NCI-H2196 treated with DMSO at 0.1 percent for 48 hours (cell line): ENCODE measurements around the gene ZNF132.
"Not testable (repeated sequence)": the region's sequence is repeated elsewhere in the genome, so short reads cannot be mapped to it uniquely, and the experiment has no call there.

ENCODE experiments used
- DNase-seq: peaks from one replicate; lab custom pipeline; 2025; ENCODE audit not compliant: unreplicated experiment; lab: John Stamatoyannopoulos, UW

Gene ZNF132

DNA sequence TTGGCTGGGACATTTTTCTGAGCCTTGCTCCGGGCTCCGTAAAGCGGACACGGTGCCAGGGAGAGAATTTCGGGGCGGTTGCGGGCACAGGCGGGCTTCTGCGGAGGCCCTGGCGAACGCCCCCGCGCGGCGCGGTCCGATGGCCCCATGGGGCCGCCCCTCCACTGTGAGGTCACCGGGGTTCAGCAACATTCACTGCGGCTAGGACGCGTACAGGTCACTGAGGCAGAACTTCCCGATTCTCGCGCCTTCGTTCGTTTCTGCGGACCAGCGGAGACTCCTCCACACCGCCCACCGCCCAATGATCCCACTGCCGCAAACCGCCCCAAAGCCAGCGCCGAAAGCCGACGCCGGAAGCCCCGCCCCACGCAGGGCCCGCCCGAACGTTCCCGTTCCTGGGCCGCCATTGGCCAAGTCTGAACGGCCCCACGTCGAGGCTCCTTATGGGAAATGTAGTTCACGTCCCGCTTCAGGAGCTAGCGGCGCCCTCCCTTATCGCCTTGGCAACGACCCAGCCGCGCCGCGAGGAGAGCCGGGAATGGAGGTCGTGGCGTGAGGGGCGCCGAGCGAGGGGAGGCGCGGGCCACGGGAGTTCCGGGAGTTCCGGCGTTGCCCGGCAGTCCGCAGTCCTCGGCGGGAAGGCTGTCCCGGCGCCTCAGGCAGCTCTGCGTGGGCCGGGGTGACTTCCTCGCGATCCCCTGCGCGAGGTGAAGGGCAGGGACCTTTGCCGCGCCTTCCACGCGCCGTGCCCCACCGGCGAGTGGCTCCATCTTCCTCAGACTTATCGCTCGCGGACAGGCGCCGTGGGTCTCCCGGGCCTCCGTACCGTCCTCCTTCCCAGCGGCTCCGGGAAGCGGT is 31.6 kb downstream of the ZNF132 start, which contains the start of gene ZNF584:
ZNF584 (plus strand) TSS at position 498 of the 858 bp plus-strand sequence. CDS start 499 bp downstream, outside the sequence.
- peak; percentile 89 for DNase-seq

DNA sequence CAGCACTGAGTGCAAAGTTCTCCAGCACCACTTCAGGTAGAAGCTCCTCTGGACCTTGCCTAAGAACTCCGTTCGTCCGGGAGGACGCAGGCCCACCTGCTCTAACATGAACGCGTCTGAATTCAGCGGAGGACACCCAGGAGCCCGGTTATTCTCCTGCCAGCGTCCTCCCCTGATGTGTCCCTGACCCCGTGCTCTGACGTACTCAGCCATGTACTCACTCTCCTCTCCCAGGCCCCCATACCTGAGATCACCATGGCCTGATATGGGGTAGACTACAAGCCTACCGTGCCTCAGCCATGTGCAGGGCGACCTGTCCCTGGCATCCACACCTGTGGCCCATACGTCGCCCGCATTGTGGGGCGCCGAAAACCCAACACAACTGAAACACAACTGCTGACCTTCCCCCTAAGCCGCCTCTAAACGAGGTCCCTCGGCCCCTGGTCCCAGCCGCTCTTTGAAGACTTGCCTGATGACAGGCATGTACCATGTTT is 32.2 kb downstream of the ZNF132 start:
- DNase-seq, result no peak

DNA sequence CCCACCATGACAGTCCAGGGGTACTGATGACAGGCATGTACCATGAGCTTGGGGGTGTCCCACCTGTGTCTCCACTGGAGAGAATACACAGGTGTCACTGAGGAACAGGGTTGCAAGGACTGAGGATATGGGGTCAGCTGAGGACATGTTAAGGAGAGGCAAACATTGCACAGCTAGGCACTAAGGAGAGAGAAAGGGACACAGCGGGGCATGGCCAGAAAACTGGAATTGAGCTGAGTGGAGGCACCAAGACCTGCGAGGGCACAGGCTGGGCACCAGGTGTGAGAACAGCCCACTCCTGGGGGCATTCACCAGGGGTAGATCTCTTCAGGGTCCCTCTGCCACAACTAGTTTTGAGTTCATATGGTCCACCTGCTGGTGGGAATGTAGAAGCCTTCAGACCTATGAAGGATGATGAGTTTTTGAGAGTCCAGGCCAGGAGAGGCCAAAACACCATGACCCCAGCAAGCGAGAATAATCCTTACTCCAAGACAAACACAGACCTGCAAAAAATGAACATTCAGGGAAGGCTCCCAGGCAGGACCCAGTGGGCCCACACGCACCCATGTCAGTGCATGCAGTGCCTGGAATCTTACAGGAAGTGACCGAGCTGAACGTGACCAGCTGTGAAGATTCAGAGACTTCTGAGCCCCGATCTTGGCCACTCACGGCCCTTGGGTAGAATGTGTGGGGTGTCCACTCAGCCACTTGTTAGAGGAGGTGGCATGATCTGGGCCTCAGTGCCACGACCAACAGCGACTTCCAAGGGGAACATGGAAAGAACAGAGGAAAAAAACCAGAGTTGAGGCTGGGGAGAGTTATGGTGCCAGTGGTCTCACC is 32.9 kb downstream of the ZNF132 start:
- DNase-seq, result no peak

DNA sequence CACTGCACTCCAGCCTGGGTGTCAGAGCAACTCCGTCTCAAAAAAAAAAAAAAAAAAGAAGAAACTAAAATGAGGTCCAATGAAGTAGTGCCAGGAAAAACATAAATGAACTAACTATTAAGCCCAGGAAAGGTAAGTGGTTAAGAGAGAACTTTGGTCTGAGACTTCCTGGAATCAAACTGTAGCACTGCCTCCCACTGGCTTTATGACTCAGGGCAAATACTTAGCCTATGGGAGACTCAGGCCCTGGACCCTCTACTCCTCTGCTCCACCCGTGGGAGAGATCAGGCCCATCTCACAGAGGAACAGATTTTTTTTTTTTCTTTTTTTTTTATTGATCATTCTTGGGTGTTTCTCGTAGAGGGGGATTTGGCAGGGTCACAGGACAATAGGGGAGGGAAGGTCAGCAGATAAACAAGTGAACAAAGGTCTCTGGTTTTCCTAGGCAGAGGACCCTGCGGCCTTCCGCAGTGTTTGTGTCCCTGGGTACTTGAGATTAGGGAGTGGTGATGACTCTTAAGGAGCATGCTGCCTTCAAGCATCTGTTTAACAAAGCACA is 36.0 kb downstream of the ZNF132 start:
- not testable (repeated sequence) for DNase-seq

DNA sequence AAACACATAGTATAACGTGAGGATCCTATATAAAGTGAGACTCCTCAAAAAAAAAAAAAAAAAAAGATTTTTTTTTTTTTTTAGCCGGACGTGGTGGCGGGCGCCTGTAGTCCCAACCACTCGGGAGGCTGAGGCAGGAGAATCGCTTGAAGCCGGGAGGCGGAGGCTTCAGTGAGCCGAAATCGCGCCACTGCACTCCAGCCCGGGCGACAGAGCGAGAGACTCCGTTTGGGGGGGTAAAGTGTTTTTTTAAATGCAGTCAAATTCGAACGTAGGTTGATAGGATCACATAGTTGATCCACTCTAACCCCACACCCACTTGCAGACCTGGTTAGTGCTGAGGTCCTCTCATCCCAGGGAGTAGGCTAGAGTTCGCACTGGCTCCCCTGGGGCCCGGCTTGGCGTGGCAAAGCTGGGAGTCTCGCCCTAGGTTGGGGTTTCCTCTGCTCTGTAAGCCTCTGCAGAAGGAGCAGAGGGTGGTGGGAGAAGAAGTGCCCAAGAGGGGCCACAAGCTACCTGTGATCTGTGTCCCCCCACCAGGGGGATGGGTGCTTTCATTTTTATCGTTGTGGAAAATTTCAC is 38.0 kb downstream of the ZNF132 start:
- DNase-seq, result no peak

DNA sequence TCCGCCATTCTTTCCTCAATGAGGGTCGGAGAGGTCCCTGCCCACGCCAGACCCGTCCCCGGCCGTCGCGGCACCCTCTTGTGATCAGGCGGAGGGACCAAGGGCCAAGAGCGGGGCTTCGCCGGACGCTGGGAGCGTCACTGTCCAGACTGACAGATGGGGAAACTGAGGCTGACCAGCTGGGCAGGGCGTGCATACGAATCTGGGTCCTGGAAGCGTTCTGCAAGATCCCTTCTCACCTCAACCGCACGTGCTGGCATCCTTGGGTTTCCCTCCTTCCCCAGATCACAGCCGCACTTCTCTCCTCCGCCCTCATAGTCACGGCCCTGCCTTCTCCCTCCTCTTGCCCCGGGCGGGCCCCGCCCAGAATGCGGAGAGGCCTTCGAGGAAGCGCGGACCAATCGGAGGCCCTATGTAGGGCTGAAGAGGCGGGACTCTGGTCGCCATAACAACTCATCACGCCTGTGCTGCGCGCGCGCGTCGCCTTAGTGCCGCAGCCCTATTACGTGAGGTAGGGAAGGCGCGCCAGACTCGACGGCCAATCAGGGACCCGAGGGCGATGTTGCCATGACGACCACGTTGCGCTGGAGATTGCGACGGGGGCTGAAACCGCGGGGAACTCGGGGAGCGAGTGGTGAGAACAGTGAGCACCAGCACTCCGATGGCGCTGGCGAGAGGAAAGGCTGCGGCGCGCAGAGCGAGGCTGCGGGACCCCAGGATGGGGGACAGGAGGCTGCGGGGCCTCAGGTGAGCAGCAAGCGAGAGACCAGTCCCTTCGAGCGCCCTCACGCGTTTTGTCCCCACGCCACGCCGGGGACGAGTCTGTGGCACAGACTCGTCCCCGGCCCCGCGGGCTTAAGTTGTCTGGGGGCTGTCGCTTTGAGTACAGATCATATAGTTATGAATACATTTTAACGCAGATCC is 38.8 kb downstream of the ZNF132 start:
- peak; percentile 98 for DNase-seq

DNA sequence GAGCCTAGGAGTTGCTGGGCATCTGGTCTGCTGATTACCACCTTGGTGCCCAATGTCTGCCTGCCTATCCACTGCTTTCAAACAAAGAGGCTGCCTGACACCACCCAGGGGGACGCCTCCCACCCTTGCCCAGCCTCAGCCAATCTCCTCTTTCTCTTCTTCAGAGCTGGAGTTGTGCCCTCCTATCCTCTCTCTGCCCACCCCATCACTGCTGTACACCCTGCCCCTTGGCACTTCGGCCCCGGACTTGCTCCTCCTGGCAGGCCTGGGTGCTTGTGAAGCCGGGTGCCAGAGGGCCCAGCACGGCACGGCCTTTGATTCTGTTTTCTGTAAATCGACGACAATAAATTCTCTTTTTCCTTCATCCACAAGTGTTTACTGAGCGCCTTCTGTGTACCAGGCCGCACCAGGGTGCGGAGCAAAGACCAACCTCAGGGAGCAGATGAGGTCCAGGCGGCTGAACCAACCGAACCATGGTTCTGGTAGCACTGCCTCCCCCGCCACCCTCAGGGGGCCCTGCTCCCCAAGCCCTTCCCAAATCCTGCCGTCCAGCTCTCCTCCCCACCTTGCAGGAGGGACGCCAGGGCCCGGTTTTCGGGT is 39.5 kb downstream of the ZNF132 start:
- DNase-seq, result peak; percentile 46

DNA sequence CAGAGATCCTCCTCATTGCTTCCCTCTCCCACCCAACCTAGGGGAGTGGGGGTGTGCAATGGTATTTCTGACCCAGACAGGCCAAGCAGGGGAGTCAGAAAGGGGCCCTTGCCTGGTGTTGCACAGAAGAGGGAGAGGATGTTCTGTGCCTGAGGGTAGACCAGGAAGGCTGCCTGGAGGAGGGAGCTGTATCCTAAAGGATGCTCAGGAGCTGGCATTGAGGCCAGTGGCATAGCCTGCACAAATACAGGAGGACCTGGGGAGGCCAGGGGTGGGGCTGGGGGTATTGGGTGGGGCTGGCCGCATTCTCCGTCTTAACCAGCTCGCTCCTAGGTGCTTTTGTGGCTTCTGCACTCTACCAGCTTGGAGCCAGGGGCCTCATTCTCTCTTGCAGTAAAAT is 40.0 kb downstream of the ZNF132 start:
- no peak for DNase-seq

DNA sequence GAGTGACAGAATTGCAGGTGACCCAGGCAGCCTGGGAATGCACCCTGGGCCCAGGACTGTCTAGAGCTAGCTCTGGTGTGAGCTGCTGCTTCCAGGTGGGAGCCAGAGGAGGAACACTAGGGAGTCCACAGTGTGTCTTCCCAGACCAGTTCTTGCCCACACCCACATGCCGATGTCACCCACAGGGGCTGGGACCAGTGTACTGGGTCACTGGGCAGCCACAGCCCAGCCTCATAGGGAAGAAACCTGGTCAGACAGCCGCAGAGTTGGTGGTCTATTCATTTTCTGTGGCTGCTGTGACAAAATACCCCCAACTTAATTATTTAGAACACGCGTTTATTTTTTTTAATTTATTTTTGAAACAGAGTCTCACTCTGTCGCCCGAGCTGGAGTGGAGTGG is 41.4 kb downstream of the ZNF132 start:
- DNase-seq, result no peak

DNA sequence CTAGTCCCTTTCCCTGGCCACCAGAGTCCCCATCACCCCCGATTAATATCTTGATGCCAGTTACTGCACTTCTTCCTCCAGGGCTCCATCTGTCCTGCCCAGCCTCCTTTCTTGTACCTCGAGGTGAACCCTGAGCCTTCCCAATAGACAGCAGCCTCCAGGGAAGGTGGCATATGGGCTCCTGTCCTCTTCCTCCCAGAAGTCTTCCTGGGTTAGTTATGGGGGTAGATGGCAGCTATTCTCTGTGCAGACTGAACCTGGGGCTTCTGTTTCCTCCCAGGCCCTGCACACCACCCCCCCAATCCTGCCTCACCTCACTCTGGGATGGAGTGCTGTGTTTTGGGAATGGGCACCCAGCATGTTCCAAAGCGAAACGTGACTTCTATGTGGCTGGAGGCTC is 41.9 kb downstream of the ZNF132 start:
- no peak for DNase-seq

DNA sequence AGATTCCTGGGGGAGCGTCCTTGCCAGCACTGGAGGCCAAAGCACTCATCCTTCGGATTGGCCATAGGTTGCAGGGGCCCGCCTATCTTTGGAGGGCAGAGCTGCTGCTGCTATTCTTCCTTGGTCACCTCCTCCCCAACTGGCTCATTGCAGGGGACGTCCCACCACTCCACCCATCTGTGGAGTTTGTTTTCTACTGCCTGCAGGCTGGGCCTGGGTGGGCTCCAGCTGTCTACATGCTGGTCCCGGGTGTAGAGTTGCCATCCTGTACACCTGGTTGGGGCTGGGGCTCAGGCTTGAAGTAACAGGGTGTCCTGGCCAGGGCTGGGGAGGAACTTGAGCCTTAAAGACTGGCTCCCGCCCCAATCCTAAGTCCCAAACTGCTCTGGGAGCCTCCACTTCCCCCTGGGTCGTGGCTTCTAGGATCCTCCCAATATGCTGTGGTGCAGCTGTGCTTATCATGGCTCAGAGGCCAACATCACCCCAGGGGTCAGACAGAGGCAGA is 42.4 kb downstream of the ZNF132 start:
- DNase-seq, result no peak

DNA sequence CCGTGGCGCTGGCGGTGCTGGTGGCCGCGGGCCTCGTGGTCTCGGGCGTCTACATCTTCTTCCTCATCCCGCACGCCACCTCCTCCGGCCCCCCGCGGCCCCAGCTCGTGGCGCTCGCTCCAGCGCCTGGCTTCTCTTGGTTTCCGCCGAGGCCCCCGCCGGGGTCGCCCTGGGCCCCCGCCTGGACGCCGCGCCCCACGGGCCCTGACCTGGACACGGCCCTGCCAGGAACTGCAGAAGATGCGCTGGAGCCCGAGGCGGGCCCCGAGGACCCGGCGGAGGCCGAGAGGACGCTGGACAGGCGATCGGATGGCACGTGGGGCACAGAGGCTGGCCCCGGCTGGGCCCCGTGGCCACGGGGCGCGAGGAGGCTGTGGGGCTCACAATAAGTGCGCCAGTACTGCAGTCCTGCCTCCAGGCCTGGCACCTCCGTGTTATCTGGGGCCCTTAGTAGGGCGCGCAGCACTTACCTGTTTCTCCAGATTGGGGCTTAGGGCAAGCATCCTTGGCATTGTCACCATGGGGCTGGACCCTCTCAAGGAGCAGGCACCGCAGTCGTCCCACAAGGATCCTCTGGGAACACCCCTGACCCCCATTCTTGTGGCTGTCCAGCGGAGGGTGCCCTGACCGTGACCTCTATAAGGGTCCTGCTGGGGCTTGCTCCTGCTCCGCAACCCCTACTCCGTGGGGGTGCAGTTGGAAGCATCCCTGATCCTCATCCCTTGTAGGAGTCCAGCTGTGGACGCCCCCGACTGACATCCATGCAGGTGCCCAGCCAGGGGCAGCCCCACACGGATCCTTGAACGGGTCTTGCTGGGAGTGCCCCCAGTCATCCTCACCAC is 43.0 kb downstream of the ZNF132 start:
- DNase-seq, result no peak

DNA sequence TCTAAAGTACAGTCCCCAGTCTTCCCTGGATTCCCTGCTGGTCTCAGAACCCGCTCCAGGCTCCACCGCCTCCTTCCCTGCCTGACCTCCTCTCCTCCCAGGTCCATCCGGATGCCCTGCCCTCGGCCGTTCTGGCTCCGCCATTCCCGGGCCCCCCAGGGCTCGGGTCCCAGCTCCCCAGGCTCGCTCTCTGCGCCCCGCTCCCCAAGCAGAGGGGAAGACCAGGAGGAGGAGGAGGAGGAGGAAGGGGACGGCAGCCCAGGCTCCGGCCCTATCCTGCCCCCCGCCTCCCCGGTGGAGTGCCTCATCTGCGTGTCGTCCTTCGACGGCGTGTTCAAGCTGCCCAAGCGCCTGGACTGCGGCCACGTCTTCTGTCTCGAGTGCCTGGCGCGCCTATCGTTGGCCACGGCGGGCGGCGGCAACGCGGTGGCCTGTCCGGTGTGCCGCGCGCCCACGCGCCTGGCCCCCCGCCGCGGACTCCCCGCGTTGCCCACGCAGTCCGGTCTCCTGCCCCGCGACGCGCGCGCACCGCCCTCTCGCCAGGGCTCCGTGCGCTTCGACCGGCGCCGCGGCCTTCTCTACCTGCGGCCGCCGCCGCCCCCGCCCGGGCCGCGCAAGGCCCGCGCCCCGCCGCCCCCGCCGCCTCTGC is 43.9 kb downstream of the ZNF132 start:
- no peak for DNase-seq

DNA sequence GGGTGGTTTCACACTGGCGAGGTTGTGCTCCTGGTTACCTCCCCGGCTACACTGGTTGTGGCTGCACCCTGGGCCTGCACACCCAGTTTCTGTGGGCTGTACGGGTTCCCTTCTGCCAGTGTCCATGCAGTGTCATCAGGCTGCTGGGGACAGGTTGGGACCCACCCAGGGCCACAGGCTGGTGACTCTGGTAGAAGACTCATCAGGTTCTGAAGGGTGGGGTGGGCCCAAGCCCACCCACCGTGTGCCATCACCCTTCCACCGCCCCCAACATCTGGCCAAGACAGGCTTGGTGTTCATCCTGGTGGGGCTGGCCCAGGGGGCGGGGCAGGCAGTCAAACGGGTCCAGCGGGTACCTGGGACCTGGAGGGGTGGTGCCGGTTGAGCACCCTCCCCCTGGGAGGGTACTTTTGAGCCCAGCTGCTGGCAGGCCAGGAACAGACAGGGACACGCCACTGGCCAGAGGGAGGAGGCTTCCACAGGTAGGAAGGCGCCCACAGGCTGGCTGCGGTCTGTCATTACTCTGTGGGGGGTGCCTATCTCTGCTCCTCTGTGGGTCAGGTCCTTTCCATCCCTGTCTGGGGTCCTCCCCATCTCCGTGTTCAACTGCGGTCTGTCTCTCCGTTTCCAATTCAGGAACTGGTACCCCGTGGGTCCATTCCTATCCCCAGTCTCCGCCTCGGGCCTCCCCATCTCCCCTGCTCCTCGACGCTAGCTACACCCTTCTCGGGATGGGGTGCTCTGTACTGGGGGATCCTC is 44.6 kb downstream of the ZNF132 start, which contains the start of gene RNF225:
RNF225 (plus strand) TSS at position 437 of the 759 bp plus-strand sequence. CDS start 434 bp downstream, outside the sequence.
- DNase-seq, result no peak

DNA sequence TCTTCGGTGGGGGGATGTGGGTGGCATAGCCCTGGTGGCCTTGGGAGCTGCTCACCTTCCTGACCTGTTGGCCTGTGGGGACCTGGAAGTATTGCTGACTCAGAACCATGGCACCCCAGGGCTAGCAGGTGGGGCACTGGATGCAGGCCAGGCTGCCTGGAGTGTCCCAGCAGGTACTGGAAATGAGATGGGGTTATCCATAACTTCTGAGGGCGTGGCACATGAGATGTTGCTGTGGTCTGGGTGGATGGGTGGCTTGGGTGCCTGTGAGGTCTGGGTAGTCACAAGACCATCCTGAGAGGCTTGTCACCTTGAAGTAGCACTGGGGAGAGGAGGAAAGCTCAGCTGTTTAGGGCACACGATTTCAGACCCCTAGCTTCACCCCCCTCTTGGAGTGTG is 45.1 kb downstream of the ZNF132 start:
- no peak for DNase-seq

DNA sequence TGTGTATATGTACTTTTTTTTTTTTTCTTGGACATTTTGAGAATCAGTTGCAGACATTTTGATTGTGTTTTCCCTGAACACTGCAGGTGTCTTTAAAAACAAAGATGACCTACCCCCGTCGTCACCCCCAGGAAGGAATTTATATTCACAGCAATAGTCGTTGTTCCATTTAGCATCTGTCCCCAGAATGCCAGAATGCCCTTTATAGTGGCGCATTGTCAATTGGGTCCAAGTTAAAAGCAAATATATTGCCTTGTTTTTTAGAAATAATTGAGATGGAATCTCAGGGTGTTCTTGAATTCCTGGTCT is 46.3 kb downstream of the ZNF132 start:
- no peak for DNase-seq

DNA sequence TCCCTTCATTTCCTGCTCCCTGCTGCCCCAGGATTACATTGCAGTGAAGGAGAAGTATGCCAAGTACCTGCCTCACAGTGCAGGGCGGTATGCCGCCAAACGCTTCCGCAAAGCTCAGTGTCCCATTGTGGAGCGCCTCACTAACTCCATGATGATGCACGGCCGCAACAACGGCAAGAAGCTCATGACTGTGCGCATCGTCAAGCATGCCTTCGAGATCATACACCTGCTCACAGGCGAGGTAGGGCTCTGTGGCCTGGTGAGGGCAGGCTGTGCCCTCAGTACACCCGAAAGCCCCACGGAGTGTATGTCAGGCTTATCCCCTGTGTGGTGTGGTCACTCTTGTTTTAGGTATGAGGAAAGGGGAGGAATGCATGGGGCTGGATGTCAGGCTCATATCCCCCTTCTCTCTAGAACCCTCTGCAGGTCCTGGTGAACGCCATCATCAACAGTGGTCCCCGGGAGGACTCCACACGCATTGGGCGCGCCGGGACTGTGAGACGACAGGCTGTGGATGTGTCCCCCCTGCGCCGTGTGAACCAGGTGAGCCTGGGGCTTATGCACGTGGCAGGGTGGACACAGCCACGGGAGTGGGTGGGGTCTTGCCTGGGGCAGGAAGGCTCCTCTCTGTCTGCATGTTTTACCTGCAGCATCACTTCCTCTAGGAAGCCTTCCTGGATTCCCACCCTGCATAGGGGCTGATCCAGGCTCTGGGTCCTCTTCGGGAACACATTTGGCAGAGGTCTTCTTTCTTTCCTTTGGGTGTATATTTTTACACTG is 46.8 kb downstream of the ZNF132 start:
- DNase-seq, result no peak
